ENCODE measurements around the gene ATG14. TPM values are rescaled to one million over a fixed set of nuclear protein-coding genes. Genes with fewer than 3 reads are reported as not detected.
"Not testable (repeated sequence)": the region's sequence is repeated elsewhere in the genome, so short reads cannot be mapped to it uniquely, and the experiment has no call there.

Gene ATG14
- total RNA-seq, 4 donors from 2014 or later = 10.3 to 18.9 (median 13.9) TPM

- Histone ChIP-seq H3K27ac (no peak overlapping the region), H3K9me3 (no peaks in the 10 kb centered on the region), H3K27me3 (no peaks in the 10 kb centered on the region), H3K36me3 (peaks cover 0 to 17% (median 0%) of the 10 kb centered on the region in 3 donors), H3K4me1 (peaks cover 0 to 27% (median 0%) of the 10 kb centered on the region in 4 donors), H3K4me3 (no peak overlapping the region)
- TF ChIP-seq POLR2A (IDR thresholded peaks at IDR 0.05) = no peak
- TF ChIP-seq CTCF (IDR thresholded peaks at IDR 0.05) = no peak
- DNase-seq = no peak
These were observed 64.6 kb downstream of the ATG14 start for GRCh38 chr14:55347040-55347439.

- H3K27me3 ChIP-seq, H3K4me3 ChIP-seq, H3K9me3 ChIP-seq, H3K36me3 ChIP-seq: not testable (repeated sequence)
- Histone ChIP-seq H3K4me1 (peaks cover 0 to 27% (median 0%) of the 10 kb centered on the region in 4 donors), H3K27ac (peak overlapping the region in 1 of 4 donors; percentile 36)
- DNase-seq = peak in 1 of 3 donors; percentile 60
These were observed 67.0 kb downstream of the ATG14 start for GRCh38 chr14:55344582-55345163.

GRCh38 chr14:55341781-55342180, 69.8 kb downstream of the ATG14 start:
- Histone ChIP-seq H3K9me3 (no peaks in the 10 kb centered on the region), H3K36me3 (no peaks in the 10 kb centered on the region), H3K27me3 (no peaks in the 10 kb centered on the region), H3K27ac (no peak overlapping the region), H3K4me1 (peaks cover 0 to 22% (median 0%) of the 10 kb centered on the region in 4 donors), H3K4me3 (no peak overlapping the region)
- DNase-seq = no peak
- TF ChIP-seq POLR2A (IDR thresholded peaks at IDR 0.05) (no peak), CTCF (IDR thresholded peaks at IDR 0.05) (no peak)

- no peak overlapping the region for H3K4me3 ChIP-seq
- no peaks in the 10 kb centered on the region for H3K9me3 ChIP-seq
- H3K27ac ChIP-seq = no peak overlapping the region
- peaks cover 0 to 24% (median 4%) of the 10 kb centered on the region in 4 donors for H3K4me1 ChIP-seq
- TF ChIP-seq CTCF (IDR thresholded peaks at IDR 0.05) (no peak), POLR2A (IDR thresholded peaks at IDR 0.05) (no peak)
- DNase-seq = no peak
- no peaks in the 10 kb centered on the region for H3K27me3 ChIP-seq
- H3K36me3 ChIP-seq = no peaks in the 10 kb centered on the region
These were observed 71.1 kb downstream of the ATG14 start for GRCh38 chr14:55340482-55340881.

- no peak for TF ChIP-seq POLR2A (IDR thresholded peaks at IDR 0.05)
- TF ChIP-seq CTCF (IDR thresholded peaks at IDR 0.05) = no peak
- no peak for DNase-seq
- Histone ChIP-seq H3K27ac (no peak overlapping the region), H3K36me3 (no peaks in the 10 kb centered on the region), H3K9me3 (no peaks in the 10 kb centered on the region), H3K4me1 (peaks cover 0 to 28% (median 4%) of the 10 kb centered on the region in 4 donors), H3K27me3 (no peaks in the 10 kb centered on the region), H3K4me3 (no peak overlapping the region)
These were observed 71.9 kb downstream of the ATG14 start for GRCh38 chr14:55339770-55340169.

GRCh38 chr14:55336691-55337090, 74.9 kb downstream of the ATG14 start:
- Histone ChIP-seq H3K9me3 (no peaks in the 10 kb centered on the region), H3K4me3 (no peak overlapping the region), H3K4me1 (peaks cover 0 to 43% (median 10%) of the 10 kb centered on the region in 4 donors), H3K36me3 (no peaks in the 10 kb centered on the region), H3K27me3 (no peaks in the 10 kb centered on the region), H3K27ac (peak overlapping the region in 3 of 4 donors; percentile 16 to 43 (median 20))
- no peak for DNase-seq
- TF ChIP-seq POLR2A (IDR thresholded peaks at IDR 0.05) = no peak
- TF ChIP-seq CTCF (IDR thresholded peaks at IDR 0.05) = no peak

Measured in Peyer's patch (tissue), 4 donors.